ENCODE results near the gene TCHP. TPM values are rescaled to one million over a fixed set of nuclear protein-coding genes. Genes with fewer than 3 reads are reported as not detected.
"Not testable (repeated sequence)": the region's sequence is repeated elsewhere in the genome, so short reads cannot be mapped to it uniquely, and the experiment has no call there.

Gene TCHP
- total and polyA plus RNA-seq, 8 donors, result 8.4 to 20.9 (median 10.7) TPM

GRCh38 chr12:109860977-109861376 is 39.1 kb upstream of the TCHP start:
- DNase-seq (no peak), FAIRE-seq (no peak), ATAC-seq (no peak)
- intact Hi-C loops (cut with DNase I), result no loop called here
- Histone ChIP-seq H3K4me3 (no peak overlapping the region), H3K27ac (no peak overlapping the region), H3K4me1 (peaks cover 24 to 26% (median 24%) of the 10 kb centered on the region in 3 donors), H3K36me3 (no peaks in the 10 kb centered on the region), H3K27me3 (no peaks in the 10 kb centered on the region), H3K9me3 (no peaks in the 10 kb centered on the region)
- TF ChIP-seq CTCF (IDR thresholded peaks at IDR 0.05), result no peak
- WGBS, 2 donors, result 97 to 99% methylated on average over 5 of the region's 5 CpGs

- no peaks in the 10 kb centered on the region for H3K9me3 ChIP-seq
- ATAC-seq, result no peak
- DNase-seq, result no peak
- no peak for TF ChIP-seq CTCF (IDR thresholded peaks at IDR 0.05)
- no peaks in the 10 kb centered on the region for H3K27me3 ChIP-seq
- intact Hi-C loops (cut with DNase I), result no loop called here
- H3K36me3 ChIP-seq, result no peaks in the 10 kb centered on the region
- WGBS, 2 donors, result 83 to 84% methylated on average over 17 of the region's 17 CpGs
- FAIRE-seq, result no peak
- no peak overlapping the region for H3K27ac ChIP-seq
- H3K4me3 ChIP-seq, result no peak overlapping the region
- peaks cover 25 to 31% (median 26%) of the 10 kb centered on the region in 3 donors for H3K4me1 ChIP-seq
Observed at GRCh38 chr12:109861689-109862314, 38.3 kb upstream of the TCHP start.

GRCh38 chr12:109862491-109862890 is 37.6 kb upstream of the TCHP start:
- ATAC-seq; H3K27ac ChIP-seq; H3K27me3 ChIP-seq; DNase-seq; H3K4me3 ChIP-seq; H3K9me3 ChIP-seq; intact Hi-C loops (cut with DNase I); H3K36me3 ChIP-seq; FAIRE-seq: not testable (repeated sequence)
- 91 to 93% methylated on average over 9 of the region's 9 CpGs for WGBS, 2 donors
- peaks cover 25 to 31% (median 26%) of the 10 kb centered on the region in 3 donors for H3K4me1 ChIP-seq

GRCh38 chr12:109863847-109864712 is 36.0 kb upstream of the TCHP start:
- no peak for FAIRE-seq
- H3K4me3 ChIP-seq, result peak overlapping the region in 1 of 4 donors; percentile 17
- no peak for TF ChIP-seq CTCF (IDR thresholded peaks at IDR 0.05)
- H3K36me3 ChIP-seq, result no peaks in the 10 kb centered on the region
- ATAC-seq, result peak; percentile 94 to 98 (median 97)
- peak in 5 of 6 donors; percentile 42 to 88 (median 85) for DNase-seq
- WGBS, 2 donors, result 61 to 62% methylated on average over 9 of the region's 9 CpGs
- intact Hi-C loops (cut with DNase I), result no loop called here
- no peaks in the 10 kb centered on the region for H3K27me3 ChIP-seq
- H3K27ac ChIP-seq, result peak overlapping the region; percentile 70 to 87 (median 82)
- H3K4me1 ChIP-seq, result peaks cover 25 to 31% (median 26%) of the 10 kb centered on the region in 3 donors
- no peaks in the 10 kb centered on the region for H3K9me3 ChIP-seq

GRCh38 chr12:109864916-109865315 is 35.2 kb upstream of the TCHP start:
- TF ChIP-seq CTCF (IDR thresholded peaks at IDR 0.05), result no peak
- Histone ChIP-seq H3K27me3 (no peaks in the 10 kb centered on the region), H3K27ac (peak overlapping the region; percentile 70 to 87 (median 82)), H3K4me3 (peak overlapping the region in 1 of 4 donors; percentile 17), H3K4me1 (peaks cover 25 to 31% (median 26%) of the 10 kb centered on the region in 3 donors), H3K9me3 (no peaks in the 10 kb centered on the region), H3K36me3 (no peaks in the 10 kb centered on the region)
- 15 to 28% methylated on average over 3 of the region's 3 CpGs for WGBS, 2 donors
- DNase-seq, result peak in 2 of 6 donors; percentile 35
- FAIRE-seq, result no peak
- intact Hi-C loops (cut with DNase I), result no loop called here
- ATAC-seq, result peak; percentile 42 to 67 (median 66)

Data from pancreas (tissue), 10 donors.